MCF 10A (cell line): ENCODE results near the gene AEBP1. TPM values are rescaled to one million over a fixed set of nuclear protein-coding genes. Genes with fewer than 3 reads are reported as not detected.

Experiments used
- BruUV-seq: library from RNA; stranded (reverse); fragments of 400-500 nt; replicated peaks from 2 replicates; lab custom pipeline; 2021; lab: Mats Ljungman, UMichigan
- CTCF ChIA-PET: fragments of 300-600 bp; sonication (Branson Sonifier 250); formaldehyde crosslinking; extraction: SDS; loops from one replicate; lab custom pipeline; 2021; ENCODE audit warnings: antibody characterized with exemption, inconsistent platforms; lab: Yijun Ruan, JAX
- POLR2A ChIA-PET: fragments of 300-600, 350-650 bp; sonication (Branson Sonifier 250); formaldehyde crosslinking; extraction: SDS; loops from one replicate; lab custom pipeline; 2020; ENCODE audit warnings: antibody characterized with exemption, inconsistent platforms; lab: Yijun Ruan, JAX
- DNase-seq: peaks from one replicate; pipeline ENCODE4 v3.0.0-alpha.2; 2018; ENCODE audit not compliant: unreplicated experiment
- H3K27ac Mint-ChIP-seq: one replicate; pipeline ENCODE4 v1.8.0; 2022; ENCODE audit warnings: mild to moderate bottlenecking, low read depth, mixed read lengths; ENCODE audit not compliant: unreplicated experiment
- H3K27me3 Mint-ChIP-seq: one replicate; pipeline ENCODE4 v1.8.0; 2022; ENCODE audit warnings: mixed read lengths; ENCODE audit not compliant: insufficient read depth, unreplicated experiment
- H3K36me3 Mint-ChIP-seq: one replicate; pipeline ENCODE4 v1.8.0; 2022; ENCODE audit warnings: mild to moderate bottlenecking, moderate library complexity, mixed read lengths; ENCODE audit not compliant: insufficient read depth, unreplicated experiment
- H3K4me1 Mint-ChIP-seq: one replicate; pipeline ENCODE4 v1.8.0; 2022; ENCODE audit warnings: mixed read lengths; ENCODE audit not compliant: insufficient read depth, unreplicated experiment
- H3K4me3 Mint-ChIP-seq: one replicate; pipeline ENCODE4 v1.8.0; 2022; ENCODE audit warnings: mild to moderate bottlenecking, moderate library complexity, mixed read lengths; ENCODE audit not compliant: unreplicated experiment
- H3K9me3 Mint-ChIP-seq: one replicate; pipeline ENCODE4 v1.8.0; 2022; ENCODE audit warnings: mixed read lengths; ENCODE audit not compliant: unreplicated experiment
- CTCF ChIP-seq: fragments of 200-600 bp; IDR thresholded peaks from one replicate; pipeline ENCODE4 v1.8.0; 2022; ENCODE audit warnings: antibody characterized with exemption, mild to moderate bottlenecking; ENCODE audit not compliant: unreplicated experiment
- intact Hi-C: fragments of 100-400 bp; cut with micrococcal nuclease; formaldehyde crosslinking; loops from 2 replicates; pipeline ENCODE4 v1.14.1; 2022
- total RNA-seq: library from RNA; stranded (reverse); gene quantifications from 2 replicates; pipeline ENCODE4 v1.2.3, GENCODE V29; 2022

The AEBP1 gene
- total RNA-seq, 1 experiment from 2014 or later, result not detected

DNA sequence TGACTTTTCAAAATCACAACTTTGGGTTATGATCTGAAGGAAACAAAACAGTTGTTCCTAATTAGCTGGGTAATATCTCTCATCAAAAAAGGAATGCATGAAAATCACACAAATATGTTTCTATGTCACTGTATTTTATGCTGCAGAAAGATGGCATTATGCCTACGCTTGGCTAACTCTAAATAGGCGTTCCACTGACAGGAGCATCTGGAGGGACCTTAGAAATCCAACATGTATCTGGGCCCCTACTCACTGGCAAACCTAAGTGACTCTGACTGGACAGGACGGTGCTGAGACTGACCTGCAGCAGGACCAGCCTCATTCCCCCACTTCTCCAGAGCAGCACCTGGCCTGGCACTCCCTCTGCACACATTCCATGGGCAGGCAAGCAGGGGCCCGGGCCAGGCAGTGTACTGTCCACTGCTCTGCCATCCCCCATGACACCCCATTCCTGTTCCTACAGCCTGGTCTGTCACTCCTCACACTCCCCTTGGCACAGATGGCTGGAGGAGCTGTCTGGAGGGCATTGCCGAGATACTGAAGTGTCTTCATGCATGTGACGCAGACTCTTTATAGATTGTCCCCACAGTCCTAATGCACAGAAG, 39.6 kb downstream of the AEBP1 start:
- Mint-ChIP-seq H3K27ac (no peak overlapping the region), H3K4me1 (no peaks in the 10 kb centered on the region), H3K9me3 (no peaks in the 10 kb centered on the region), H3K27me3 (no peaks in the 10 kb centered on the region), H3K4me3 (no peak overlapping the region), H3K36me3 (no peaks in the 10 kb centered on the region)
- CTCF ChIA-PET, result no interaction called here
- BruUV-seq, result no TSS peak
- DNase-seq, result no peak
- TF ChIP-seq CTCF, result no peak
- intact Hi-C loops, result no loop called here
- POLR2A ChIA-PET, result no interaction called here

GRCh38 chr7:44144426-44144967, 40.4 kb downstream of the AEBP1 start:
- H3K4me1 Mint-ChIP-seq, result no peaks in the 10 kb centered on the region
- CTCF ChIA-PET, result no interaction called here
- no peak overlapping the region for H3K4me3 Mint-ChIP-seq
- no peak for TF ChIP-seq CTCF
- no peaks in the 10 kb centered on the region for H3K27me3 Mint-ChIP-seq
- no peak for DNase-seq
- no peaks in the 10 kb centered on the region for H3K9me3 Mint-ChIP-seq
- intact Hi-C loops, result no loop called here
- BruUV-seq, result no TSS peak
- H3K27ac Mint-ChIP-seq, result no peak overlapping the region
- H3K36me3 Mint-ChIP-seq, result no peaks in the 10 kb centered on the region
- POLR2A ChIA-PET, result no interaction called here

DNA sequence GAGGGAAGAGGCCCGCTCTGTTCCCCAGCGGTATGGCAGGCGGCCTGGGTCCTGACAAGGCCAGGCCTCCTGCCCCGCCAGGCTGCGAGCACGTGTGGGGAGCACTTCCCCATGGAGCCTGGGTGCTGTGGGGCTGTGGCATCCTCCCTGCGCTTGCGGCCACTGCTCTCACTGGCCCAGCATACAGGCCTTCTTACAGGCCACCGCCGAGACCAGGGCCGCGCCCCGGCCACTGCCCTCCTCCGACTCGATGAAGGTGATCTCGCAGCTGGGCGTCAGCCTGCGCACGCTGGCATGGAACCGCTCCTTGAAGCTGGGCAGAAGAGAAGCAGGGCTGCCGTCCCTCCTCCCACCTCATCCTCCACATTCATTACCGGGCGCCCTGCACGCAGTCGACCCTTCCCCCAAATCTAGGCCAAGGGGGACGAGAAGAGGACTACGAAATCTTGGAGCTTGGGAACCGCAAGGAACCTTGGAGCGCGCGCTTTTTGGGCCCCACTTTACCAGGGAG, 40.9 kb downstream of the AEBP1 start:
- Mint-ChIP-seq H3K9me3 (no peaks in the 10 kb centered on the region), H3K27ac (no peak overlapping the region), H3K36me3 (no peaks in the 10 kb centered on the region), H3K4me3 (no peak overlapping the region), H3K4me1 (no peaks in the 10 kb centered on the region), H3K27me3 (no peaks in the 10 kb centered on the region)
- CTCF ChIA-PET, result no interaction called here
- no TSS peak for BruUV-seq
- DNase-seq, result no peak
- no peak for TF ChIP-seq CTCF
- POLR2A ChIA-PET, result no interaction called here
- intact Hi-C loops, result no loop called here

DNA sequence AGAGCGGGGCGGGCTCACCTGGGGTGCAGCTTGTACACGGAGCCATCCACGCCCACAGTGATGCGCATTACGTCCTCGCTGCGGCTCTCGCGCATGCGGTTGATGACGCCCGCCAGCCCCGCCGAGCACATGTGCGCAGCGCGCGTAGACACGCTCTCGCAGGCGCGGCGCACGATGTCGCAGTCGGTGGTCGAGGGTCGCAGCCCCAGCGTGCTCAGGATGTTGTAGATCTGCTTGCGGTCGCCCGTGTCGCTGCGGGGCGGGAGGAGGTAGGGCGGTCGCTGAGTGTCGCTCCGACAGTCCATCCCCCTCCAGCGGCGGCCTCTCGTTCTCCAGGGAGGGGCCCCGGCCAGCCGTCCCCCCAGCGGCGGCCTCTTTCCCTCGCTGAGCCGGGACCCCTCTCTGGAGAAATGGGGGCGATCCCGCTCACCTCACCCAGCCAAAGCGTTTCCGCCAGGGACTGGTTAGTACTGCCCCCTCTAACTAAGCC, 41.4 kb downstream of the AEBP1 start:
- intact Hi-C loops, result no loop called here
- CTCF ChIA-PET, result no interaction called here
- POLR2A ChIA-PET, result no interaction called here
- no peak for TF ChIP-seq CTCF
- Mint-ChIP-seq H3K4me3 (no peak overlapping the region), H3K36me3 (no peaks in the 10 kb centered on the region), H3K27me3 (no peaks in the 10 kb centered on the region), H3K27ac (no peak overlapping the region), H3K4me1 (no peaks in the 10 kb centered on the region), H3K9me3 (no peaks in the 10 kb centered on the region)
- no TSS peak for BruUV-seq
- DNase-seq, result no peak
